ENCODE results near the gene FSIP1.

FSIP1 gene

DNA sequence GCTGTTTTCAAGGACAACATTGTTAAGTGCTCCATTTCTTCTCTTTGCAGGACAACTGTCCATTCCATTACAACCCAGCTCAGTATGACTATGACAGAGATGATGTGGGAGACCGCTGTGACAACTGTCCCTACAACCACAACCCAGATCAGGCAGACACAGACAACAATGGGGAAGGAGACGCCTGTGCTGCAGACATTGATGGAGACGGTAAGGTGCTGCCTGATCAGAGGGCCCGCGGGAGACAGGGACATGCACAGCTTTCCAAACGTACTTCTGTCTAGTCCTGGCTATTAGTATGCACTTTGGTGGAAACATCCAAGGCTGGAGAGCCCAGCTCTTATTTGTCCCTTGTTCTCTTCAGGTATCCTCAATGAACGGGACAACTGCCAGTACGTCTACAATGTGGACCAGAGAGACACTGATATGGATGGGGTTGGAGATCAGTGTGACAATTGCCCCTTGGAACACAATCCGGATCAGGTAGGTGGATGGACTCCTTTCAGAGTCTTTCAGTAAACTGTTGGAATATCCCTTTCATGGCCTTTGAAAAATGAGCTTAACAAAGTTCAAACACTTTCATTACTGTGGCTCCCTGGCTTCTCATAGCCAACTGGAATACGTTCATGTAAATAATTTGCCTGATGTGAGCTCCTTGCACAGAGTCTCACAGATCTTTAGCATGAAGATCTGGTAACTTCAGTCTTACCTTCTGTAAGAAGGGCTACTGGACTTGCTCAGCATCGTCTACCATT, 191.3 kb downstream of the FSIP1 start:
- no peak for DNase-seq

DNA sequence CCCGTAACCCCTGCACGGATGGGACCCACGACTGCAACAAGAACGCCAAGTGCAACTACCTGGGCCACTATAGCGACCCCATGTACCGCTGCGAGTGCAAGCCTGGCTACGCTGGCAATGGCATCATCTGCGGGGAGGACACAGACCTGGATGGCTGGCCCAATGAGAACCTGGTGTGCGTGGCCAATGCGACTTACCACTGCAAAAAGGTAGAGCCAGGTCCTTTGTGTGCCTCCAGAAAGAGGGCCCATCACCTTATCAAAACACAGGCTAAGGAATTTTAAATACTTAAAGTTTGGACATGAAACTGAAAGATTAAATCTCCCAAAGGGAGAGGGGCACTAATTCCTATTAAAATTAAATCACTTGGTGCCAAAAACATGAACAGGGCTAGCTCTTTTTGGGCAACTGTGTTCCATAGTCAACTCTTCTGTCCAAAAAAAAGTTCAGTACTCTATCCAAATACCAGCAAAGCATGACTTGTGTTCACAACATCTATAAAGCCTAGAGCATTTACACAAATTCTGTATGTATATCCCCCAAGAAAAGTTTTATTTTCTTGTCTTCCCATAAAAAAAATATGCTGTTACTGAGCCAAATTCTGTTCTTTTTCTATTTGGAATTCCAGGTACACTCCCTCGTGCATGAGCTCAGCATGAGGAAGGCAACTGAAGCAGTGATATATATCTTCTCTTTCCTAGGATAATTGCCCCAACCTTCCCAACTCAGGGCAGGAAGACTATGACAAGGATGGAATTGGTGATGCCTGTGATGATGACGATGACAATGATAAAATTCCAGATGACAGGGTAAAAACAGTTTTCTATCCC, 192.6 kb downstream of the FSIP1 start:
- DNase-seq = no peak

DNA sequence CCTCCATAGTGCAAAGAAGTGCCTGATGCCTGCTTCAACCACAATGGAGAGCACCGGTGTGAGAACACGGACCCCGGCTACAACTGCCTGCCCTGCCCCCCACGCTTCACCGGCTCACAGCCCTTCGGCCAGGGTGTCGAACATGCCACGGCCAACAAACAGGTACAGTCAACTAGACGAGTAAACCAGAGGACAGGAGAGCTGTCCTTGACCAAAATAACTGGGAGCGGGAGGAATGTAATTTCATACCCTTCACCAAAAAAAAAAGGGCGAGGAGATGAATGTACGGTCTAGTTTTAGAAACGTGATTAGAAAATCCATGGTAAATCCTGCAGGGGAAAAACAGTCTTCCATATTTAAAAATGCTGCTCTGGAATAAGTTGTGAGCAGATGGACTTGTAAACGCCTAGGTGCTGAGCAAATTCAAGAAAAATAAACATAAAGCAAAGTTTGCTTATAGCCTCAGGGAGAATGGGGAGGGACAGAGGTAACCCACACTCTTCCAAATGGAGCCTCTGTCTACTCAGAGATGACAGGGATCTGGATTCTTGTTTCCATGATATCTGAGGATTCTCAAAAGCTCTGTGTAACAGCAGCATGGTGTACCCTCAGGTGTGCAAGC, 193.3 kb downstream of the FSIP1 start:
- no peak for DNase-seq

DNA sequence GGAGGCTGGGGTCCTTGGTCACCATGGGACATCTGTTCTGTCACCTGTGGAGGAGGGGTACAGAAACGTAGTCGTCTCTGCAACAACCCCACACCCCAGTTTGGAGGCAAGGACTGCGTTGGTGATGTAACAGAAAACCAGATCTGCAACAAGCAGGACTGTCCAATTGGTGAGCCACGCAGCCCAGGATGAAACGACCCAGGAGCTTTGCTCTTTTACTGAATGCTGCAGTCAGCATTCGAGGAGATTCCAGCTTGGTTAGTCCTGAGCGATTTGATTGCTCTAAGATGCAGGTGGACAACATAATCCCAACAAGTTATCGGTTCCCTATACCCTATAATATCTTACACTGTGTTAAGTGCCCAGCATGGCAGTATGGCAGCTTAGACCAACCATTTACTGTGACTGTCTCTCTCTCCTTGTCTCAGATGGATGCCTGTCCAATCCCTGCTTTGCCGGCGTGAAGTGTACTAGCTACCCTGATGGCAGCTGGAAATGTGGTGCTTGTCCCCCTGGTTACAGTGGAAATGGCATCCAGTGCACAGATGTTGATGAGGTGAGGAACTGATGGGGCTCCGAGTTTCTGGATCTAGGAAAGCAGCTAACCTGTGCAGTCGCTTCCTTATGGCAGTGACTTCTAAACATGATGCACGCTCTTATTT, 194.0 kb downstream of the FSIP1 start:
- DNase-seq = no peak

DNA sequence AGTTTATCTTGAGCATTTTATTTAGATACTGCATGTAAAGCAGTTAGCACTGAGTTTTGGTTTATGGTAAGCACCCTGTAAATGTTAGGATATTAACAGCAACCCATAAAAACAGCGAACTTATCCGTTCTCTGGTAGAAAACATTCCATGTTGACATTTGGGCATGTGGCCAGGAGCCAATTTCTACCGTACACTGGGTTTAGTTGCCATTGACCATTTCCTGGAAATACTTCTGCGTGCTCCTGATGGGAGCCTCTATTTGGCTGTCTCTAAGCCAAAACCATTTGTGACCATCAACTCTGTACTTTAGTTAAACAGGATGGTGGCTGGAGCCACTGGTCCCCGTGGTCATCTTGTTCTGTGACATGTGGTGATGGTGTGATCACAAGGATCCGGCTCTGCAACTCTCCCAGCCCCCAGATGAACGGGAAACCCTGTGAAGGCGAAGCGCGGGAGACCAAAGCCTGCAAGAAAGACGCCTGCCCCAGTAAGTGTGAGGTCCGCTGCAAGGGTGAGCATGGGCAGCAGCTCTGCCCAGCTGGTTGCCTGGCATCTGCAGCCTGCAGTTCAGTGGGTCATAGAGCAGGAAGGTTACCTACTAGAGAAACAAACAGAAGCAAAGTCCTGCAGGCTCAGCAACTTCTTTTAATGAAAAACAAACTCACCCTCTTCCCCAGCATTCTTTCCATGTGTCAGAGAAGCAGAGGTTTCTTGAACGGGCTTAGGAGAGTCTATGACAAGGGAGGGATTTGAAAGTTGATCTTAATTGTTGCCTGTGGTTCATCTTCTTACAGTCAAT, 194.7 kb downstream of the FSIP1 start:
- no peak for DNase-seq

DNA sequence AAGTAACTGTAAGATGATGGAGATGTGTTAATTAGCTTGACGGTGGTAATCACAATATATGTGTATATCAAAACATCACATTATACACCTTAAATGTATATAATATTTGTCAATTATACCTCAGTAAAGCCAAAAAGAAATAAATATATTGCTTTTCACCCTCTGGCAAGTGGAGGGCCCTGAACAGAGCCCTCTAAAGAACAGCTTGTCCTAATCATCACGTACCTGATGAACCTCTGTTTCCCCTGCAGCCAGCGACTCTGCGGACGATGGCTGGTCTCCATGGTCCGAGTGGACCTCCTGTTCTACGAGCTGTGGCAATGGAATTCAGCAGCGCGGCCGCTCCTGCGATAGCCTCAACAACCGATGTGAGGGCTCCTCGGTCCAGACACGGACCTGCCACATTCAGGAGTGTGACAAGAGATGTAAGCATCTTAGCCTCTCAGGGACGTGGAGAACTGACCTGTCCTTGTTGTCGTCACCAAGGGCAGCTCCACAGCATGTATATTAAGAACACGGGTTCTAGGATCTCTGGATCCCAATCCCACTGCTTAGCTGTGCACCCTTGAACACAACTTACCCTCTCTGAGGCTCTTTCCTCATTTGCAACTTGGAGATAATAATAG, 195.4 kb downstream of the FSIP1 start:
- no peak for DNase-seq

DNA sequence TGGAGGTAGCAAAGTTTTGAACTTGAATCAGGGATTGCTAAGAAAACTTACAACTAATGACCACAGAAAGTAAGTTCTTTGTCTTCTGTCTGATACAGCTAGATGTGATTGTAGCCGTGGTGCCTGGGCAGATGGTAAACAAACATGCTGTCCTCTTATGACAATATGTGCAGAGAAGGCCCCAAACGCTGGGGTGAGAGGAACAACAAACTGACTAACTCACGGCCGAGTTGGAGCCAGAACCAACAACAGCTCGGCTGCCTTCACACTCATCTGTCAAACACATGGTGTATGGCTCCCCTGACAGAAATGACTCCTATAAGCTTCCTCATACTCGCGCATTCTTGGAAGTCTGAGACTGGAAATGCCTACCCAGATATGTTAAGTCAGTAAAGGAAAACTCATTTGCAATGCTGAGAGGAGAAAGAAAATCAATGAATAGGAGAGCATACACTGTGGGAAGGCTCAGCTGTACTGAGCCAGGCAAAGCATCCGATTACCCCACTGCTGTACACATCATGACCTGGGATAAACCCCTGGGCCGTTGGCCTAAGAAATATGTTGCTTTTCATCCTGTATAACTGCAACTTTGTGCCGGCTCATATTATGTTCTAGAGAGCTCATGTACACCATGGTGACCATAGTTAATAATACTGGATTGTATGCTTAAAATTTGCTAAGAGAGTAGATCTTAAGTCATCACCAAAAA, 196.1 kb downstream of the FSIP1 start:
- DNase-seq = no peak

DNA sequence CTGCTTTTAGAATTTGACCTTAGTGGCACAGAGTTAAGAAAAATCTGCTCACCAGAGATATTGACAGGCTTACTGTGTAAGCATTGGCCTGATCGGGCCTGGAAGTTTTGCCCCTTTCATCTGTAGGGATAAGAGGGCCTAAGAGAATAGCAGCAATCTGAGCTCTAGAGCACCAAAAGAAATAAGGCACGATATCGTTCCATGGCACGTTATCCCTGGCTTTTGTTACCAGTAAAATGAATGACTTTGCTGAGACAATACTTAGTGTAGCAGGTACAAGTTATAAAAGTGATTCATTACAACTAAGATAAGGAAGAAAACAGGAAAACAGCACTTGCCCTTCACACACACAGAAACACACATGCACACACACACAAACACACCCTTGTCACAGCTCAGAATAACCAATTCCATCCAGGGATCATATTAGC, 196.8 kb downstream of the FSIP1 start:
- DNase-seq = no peak

DNA sequence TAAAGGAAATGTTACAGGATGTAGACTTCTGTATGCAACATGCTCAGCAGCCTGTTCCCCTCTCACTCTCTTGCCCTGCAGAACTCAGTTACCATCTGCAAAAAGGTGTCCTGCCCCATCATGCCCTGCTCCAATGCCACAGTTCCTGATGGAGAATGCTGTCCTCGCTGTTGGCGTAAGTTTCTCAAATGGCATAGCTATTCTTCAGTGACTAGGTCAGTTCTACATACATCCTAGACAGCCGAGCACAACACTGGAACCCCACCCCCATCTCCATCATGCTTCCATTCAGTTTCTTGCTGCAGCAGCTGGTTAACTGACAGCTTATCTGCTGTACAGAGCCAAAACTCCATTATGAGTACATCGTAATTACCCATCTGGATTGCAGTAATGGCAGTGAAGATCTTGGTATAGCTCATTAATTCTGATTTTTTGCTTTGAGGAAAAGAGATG, 197.2 kb downstream of the FSIP1 start:
- DNase-seq = no peak

DNA sequence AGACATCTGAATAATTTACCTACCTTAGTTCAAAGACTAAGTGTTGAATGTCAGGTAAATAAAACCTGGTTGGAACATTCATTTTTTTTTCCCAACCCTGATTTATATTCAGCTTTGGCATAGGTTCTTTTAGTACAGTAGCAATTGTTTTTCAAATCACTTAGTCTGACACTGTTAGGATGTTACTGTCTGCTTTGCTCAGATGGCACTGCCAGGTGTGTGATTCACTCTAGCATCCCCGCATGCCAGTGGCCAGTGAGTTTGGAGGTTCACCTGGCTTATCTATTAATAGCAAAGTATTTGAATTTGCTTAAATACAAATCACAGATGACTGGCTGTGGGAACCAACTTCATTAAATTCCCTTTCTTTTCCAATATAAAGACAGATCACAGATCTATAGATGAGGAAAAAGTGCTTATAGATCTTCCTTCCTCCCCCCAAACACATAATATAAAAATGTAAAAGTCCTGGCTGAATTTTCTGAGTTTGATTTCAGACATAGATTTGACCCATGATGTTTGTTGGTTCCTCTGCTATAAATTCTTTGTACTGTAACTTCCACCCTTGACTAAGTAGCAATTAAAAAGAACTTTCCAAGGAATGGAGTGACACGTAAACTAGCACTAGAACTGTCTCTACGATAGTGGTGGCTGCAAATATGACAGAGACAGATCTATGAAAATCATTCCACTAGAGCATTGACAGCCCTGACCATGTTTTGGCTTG, 197.8 kb downstream of the FSIP1 start:
- DNase-seq = no peak

DNA sequence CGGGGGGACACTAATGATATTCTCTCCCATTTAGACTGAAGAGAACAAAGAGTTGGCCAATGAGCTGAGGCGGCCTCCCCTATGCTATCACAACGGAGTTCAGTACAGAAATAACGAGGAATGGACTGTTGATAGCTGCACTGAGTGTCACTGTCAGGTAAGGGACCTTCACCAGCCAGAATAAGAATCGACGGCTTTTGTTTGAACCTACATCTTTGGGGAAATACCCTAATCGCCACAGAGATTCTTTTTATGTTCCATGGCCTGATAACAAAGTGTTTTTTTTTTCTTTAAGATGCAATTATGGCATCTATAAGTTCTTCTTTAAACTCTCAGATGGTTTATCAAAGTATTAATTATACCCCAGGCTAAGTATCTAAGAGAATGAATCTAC, 198.4 kb downstream of the FSIP1 start:
- DNase-seq = no peak

DNA sequence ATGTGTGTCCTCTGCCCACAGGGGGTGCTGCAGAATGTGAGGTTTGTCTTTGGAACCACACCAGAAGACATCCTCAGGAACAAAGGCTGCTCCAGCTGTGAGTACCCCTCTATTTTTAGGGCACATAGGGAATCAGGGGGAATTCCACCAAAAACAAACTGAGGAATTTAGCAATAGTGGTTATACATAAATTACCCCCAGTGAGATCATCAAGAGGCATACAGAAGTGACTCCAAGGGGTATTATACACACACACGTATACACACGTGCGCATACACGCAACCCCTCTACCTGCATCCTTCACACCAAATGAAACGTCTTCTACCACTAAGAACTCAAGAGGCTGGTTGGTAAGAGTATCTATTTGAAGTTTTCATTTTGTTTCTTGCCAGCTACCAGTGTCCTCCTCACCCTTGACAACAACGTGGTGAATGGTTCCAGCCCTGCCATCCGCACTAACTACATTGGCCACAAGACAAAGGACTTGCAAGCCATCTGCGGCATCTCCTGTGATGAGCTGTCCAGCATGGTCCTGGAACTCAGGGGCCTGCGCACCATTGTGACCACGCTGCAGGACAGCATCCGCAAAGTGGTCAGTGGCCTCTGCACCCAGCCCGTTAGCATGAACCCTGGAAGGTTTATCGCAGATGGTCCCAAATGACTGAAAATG, 198.9 kb downstream of the FSIP1 start:
- DNase-seq = peak; percentile 30

DNA sequence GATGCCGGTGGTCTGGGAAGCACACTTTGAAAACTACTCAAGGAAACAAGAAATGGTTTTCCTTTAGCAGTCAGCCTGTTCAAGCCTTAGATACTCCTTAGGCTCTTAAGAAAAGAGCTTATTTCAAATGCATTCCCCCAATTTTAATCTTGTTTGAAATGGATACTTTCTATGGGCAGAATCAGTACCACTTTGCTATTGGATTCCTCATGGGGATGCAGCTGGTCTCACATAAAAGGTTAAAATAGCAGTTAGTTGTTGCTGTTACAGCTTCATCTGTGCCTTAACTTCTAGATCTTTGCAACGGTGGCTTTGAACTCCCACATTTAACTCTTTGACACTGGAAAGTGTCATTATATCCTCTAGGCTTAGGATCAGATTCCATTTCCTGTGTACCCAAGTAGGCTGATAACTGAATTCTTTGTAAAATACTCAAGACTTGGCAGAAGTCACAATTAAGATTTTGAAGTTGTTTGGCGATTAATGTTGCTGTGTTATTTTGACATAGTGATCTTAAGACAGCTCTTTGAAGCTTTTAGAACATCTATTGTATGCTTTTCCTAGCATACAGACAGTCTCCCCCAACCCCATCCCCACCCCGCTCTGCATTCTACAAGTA, 199.6 kb downstream of the FSIP1 start:
- no peak for DNase-seq

DNA sequence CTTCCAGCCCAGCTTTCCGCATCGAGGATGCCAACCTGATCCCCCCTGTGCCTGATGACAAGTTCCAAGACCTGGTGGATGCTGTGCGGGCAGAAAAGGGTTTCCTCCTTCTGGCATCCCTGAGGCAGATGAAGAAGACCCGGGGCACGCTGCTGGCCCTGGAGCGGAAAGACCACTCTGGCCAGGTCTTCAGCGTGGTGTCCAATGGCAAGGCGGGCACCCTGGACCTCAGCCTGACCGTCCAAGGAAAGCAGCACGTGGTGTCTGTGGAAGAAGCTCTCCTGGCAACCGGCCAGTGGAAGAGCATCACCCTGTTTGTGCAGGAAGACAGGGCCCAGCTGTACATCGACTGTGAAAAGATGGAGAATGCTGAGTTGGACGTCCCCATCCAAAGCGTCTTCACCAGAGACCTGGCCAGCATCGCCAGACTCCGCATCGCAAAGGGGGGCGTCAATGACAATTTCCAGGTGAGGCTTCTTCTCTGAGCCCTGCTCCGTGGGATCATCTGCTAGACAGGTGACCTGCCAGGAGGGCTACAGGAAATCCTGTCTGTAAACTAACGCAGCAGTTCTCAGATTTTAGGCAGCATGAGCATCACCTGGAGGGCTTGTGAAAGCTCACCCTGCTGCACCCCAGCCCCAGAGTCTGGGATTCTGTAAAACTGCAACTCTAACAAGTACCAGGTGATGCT, 200.2 kb downstream of the FSIP1 start:
- DNase-seq = no peak

DNA sequence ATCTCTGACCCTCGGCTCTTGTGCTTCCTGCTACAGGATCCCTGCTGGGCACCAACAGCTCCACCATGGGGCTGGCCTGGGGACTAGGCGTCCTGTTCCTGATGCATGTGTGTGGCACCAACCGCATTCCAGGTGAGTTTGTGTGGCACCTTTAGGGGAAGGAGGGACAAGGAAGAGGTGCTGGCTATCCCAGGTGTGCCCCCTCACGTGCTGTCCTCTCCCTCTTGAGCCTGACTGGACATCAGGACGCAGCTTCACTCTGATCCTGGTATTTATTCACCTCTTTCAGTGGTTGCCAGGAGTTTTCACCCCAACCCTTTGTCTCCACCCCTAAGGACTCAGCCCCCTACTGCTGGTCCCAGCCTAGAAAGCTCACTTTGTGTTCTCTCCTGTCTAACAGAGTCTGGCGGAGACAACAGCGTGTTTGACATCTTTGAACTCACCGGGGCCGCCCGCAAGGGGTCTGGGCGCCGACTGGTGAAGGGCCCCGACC, 200.8 kb downstream of the FSIP1 start:
- no peak for DNase-seq

DNA sequence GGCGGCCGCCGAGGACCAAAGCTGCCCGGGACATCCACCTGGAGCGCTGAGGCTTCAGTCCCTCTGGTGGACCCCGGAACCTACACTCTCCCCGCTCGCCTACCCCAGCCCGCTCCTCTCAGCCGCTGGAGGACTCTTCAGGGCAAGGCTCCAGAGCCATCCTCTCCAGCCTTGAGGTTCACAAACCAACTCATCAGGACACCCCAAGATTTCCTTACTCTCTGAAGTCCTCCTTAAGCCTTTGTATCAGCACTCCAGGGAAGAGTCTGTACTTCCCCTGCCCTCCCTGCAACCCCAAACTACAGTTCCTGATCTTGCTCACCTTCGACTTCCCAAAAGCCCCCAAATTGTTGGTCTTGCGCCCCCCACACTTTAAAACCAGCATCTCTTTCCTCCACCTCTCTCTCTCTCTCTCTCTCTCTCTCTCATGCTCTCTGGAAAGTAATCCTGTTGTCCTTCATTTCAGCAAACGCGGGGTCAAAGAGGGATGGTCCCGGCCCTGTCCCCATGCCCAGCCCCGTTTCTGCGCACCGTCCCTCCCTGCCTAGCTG, 201.3 kb downstream of the FSIP1 start:
- no peak for DNase-seq

DNA sequence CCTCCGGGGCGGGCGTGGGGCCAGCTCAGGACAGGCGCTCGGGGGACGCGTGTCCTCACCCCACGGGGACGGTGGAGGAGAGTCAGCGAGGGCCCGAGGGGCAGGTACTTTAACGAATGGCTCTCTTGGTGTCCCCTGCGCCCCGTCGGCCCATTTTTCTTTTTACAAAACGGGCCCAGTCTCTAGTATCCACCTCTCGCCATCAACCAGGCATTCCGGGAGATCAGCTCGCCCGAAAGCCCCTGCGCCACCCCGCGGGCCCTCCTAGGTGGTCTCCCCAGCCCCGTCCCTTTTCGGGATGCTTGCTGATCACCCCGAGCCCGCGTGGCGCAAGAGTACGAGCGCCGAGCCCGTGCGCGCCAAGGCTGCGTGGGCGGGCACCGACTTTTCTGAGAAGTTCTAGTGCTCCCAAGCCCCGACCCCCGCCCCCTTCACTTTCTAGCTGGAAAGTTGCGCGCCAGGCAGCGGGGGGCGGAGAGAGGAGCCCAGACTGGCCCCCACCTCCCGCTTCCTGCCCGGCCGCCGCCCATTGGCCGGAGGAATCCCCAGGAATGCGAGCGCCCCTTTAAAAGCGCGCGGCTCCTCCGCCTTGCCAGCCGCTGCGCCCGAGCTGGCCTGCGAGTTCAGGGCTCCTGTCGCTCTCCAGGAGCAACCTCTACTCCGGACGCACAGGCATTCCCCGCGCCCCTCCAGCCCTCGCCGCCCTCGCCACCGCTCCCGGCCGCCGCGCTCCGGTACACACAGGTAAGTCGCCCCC, 202.0 kb downstream of the FSIP1 start, which contains the start of gene THBS1:
Gene THBS1 (plus strand): TSS at position 595 of the 757 bp plus-strand sequence. CDS start 779 bp downstream, outside the sequence.
- DNase-seq = peak; percentile 4

Data from CD4-positive, alpha-beta T cell treated with Interleukin-21 for 1 hour (primary cell).